ENCODE data around the gene ICAM5.

Gene ICAM5

GRCh38 chr19:10256970-10257615, 32.7 kb upstream of the ICAM5 start:
- H3K4me3 ChIP-seq (ENCODE audit: severe bottlenecking) = no peak overlapping the region
- H3K27me3 ChIP-seq (ENCODE audit: insufficient read depth, poor library complexity, severe bottlenecking) = no peaks in the 10 kb centered on the region
- H3K36me3 ChIP-seq (ENCODE audit: low read depth) = peaks cover 35% of the 10 kb centered on the region
- no peak for ATAC-seq (ENCODE audit: low read depth)
- no peak for TF ChIP-seq CTCF (IDR thresholded peaks at IDR 0.05; ENCODE audit: poor library complexity, severe bottlenecking)
- H3K4me1 ChIP-seq (ENCODE audit: insufficient read depth, poor library complexity, severe bottlenecking) = peaks cover 11% of the 10 kb centered on the region
- no peak for DNase-seq (ENCODE audit: low spot score)
- H3K9me3 ChIP-seq (ENCODE audit: severe bottlenecking) = no peaks in the 10 kb centered on the region
- no peak overlapping the region for H3K27ac ChIP-seq (ENCODE audit: poor library complexity, severe bottlenecking)

GRCh38 chr19:10258080-10258710, 31.6 kb upstream of the ICAM5 start:
- no peak for ATAC-seq (ENCODE audit: low read depth)
- Histone ChIP-seq H3K27ac (ENCODE audit: poor library complexity, severe bottlenecking) (no peak overlapping the region), H3K36me3 (ENCODE audit: low read depth) (peaks cover 35% of the 10 kb centered on the region), H3K4me3 (ENCODE audit: severe bottlenecking) (no peak overlapping the region), H3K9me3 (ENCODE audit: severe bottlenecking) (no peaks in the 10 kb centered on the region), H3K27me3 (ENCODE audit: insufficient read depth, poor library complexity, severe bottlenecking) (no peaks in the 10 kb centered on the region), H3K4me1 (ENCODE audit: insufficient read depth, poor library complexity, severe bottlenecking) (peaks cover 11% of the 10 kb centered on the region)
- DNase-seq (ENCODE audit: low spot score) = no peak
- TF ChIP-seq CTCF (IDR thresholded peaks at IDR 0.05; ENCODE audit: poor library complexity, severe bottlenecking) = no peak

DNA sequence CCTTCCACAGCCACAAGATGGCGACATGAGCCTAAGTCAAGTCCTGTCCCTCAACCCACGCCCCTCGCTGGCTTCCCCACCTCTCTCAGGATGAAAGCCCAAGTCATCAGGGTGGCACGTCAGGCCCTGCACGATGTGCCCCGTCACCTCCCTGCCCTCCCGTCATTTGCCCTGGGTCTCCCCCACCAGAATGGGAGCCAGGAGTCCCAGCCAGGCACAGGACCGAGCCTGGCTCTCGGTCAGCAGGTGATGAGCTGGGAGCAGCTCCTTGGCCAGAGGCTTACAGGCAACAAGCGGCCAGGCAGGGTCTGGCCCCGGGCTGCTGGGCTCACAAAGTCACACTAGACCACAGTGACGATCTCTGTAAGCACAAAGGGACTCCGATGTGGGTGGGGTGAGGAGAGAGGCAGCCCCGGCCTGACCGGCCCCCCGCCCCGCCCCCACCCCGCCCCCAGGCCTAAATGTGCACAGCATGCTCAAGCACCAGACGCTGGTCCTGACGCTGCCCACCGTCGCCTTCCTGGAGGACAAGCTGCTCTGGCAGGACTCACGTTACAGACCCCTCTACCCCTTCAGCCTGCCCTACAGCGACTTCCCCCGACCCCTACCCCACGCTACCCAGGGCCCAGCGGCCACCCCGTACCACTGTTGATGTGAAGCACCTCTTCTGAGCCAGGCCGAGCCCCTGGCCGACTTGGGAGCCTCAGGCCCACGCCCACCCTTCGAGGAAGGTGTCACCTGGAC, 30.4 kb upstream of the ICAM5 start:
- TF ChIP-seq CTCF (IDR thresholded peaks at IDR 0.05; ENCODE audit: poor library complexity, severe bottlenecking) = peak; percentile 82
- Histone ChIP-seq H3K9me3 (ENCODE audit: severe bottlenecking) (no peaks in the 10 kb centered on the region), H3K27ac (ENCODE audit: poor library complexity, severe bottlenecking) (peak overlapping the region; percentile 25), H3K4me1 (ENCODE audit: insufficient read depth, poor library complexity, severe bottlenecking) (peaks cover 11% of the 10 kb centered on the region), H3K27me3 (ENCODE audit: insufficient read depth, poor library complexity, severe bottlenecking) (no peaks in the 10 kb centered on the region), H3K4me3 (ENCODE audit: severe bottlenecking) (no peak overlapping the region), H3K36me3 (ENCODE audit: low read depth) (peaks cover 31% of the 10 kb centered on the region)
- DNase-seq (ENCODE audit: low spot score) (peak; percentile 82), ATAC-seq (ENCODE audit: low read depth) (peak; percentile 40; the same call in 2 of the 3 replicates)

DNA sequence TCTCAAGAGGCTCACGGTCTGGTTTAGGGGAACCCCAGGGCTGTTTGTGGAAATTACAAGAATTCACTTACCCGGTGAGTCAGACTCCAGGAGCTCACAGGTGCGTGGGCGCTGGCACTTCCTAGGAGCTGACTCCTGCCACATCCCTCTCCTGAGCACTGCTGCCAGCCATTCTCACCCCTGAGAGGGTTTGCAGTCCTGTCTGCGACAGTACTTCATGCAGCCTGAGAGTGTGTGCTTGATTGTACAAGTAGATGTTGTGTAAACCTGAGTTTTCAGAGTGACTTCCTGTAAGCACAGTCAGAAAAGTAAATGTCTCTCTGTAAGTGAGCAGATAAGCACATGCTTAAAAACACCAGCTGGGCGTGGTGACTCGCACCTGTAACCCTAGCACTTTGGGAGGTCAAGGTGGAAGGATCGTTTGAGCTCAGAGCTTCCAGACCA, 29.6 kb upstream of the ICAM5 start:
- peak overlapping the region; percentile 25 for H3K27ac ChIP-seq (ENCODE audit: poor library complexity, severe bottlenecking)
- no peak for TF ChIP-seq CTCF (IDR thresholded peaks at IDR 0.05; ENCODE audit: poor library complexity, severe bottlenecking)
- no peaks in the 10 kb centered on the region for H3K27me3 ChIP-seq (ENCODE audit: insufficient read depth, poor library complexity, severe bottlenecking)
- no peaks in the 10 kb centered on the region for H3K9me3 ChIP-seq (ENCODE audit: severe bottlenecking)
- H3K36me3 ChIP-seq (ENCODE audit: low read depth) = peaks cover 23% of the 10 kb centered on the region
- DNase-seq (ENCODE audit: low spot score) (peak; percentile 80), ATAC-seq (ENCODE audit: low read depth) (peak; percentile 87)
- H3K4me1 ChIP-seq (ENCODE audit: insufficient read depth, poor library complexity, severe bottlenecking) = peaks cover 11% of the 10 kb centered on the region
- no peak overlapping the region for H3K4me3 ChIP-seq (ENCODE audit: severe bottlenecking)
